Peyer's patch (tissue), 4 donors: Measurements from ENCODE around the gene TUBB4A. TPM values are rescaled to one million over a fixed set of nuclear protein-coding genes. Genes with fewer than 3 reads are reported as not detected.

Source experiments
- DNase-seq, 3 donors: peaks; one replicate each; pipeline ENCODE4 v3.0.0-alpha.2; 2017 to 2019
- H3K27ac ChIP-seq, 4 donors: fragments of 200-600 bp; sonication (generic); one replicate each; pipeline ENCODE4 v1.5.1; 2016 to 2019
- H3K27me3 ChIP-seq, 2 donors: fragments of 200-600 bp; sonication (generic); one replicate each; pipeline ENCODE4 v1.5.1; 2019
- H3K36me3 ChIP-seq, 3 donors: fragments of 200-600 bp; sonication (generic); one replicate each; pipeline ENCODE4 v1.5.1; 2016 to 2019
- H3K4me1 ChIP-seq, 4 donors: fragments of 200-600 bp; sonication (generic); one replicate each; pipeline ENCODE4 v1.5.1; 2016 to 2019
- H3K4me3 ChIP-seq, 4 donors: fragments of 200-600 bp; sonication (generic); 1 replicate in 3 of 4; 2 replicates in 1 of 4; pipeline ENCODE4 v1.5.1; 2016 to 2019; ENCODE audit warnings: mild to moderate bottlenecking in 1 of 4
- H3K9me3 ChIP-seq, 4 donors: fragments of 200-600 bp; sonication (generic); one replicate each; pipeline ENCODE4 v1.5.1; 2016 to 2019; ENCODE audit warnings: mild to moderate bottlenecking in 1 of 4
- CTCF ChIP-seq, 6 experiments: fragments of 450-650 bp in 4 of 6; fragments of 200-600 bp in 2 of 6; sonication (generic) in 1 of 6; IDR thresholded peaks; one replicate each; pipeline ENCODE4 v1.5.1; 2017 to 2019; ENCODE audit warnings: antibody characterized with exemption in 6 of 6, mild to moderate bottlenecking in 3 of 6, moderate library complexity in 1 of 6
- POLR2A ChIP-seq, 2 donors: fragments of 450-650 bp; IDR thresholded peaks; one replicate each; pipeline ENCODE4 v1.5.1; 2017; ENCODE audit warnings: antibody characterized with exemption in 2 of 2, mild to moderate bottlenecking in 2 of 2, moderate library complexity in 2 of 2
- total RNA-seq, 4 donors: library from RNA; depleted of rRNA; stranded (reverse); fragments of >200 nt; gene quantifications; one replicate each; pipeline ENCODE4 v1.1.0, GENCODE V29; 2016

Gene TUBB4A
- total RNA-seq, 4 donors from 2014 or later, result 0.54 to 1.6 TPM; not detected in 2

- peaks cover 0 to 11% (median 0%) of the 10 kb centered on the region in 3 donors for H3K36me3 ChIP-seq
- H3K9me3 ChIP-seq, result no peaks in the 10 kb centered on the region
- no peak for TF ChIP-seq CTCF (IDR thresholded peaks at IDR 0.05)
- no peak for TF ChIP-seq POLR2A (IDR thresholded peaks at IDR 0.05)
- no peak overlapping the region for H3K4me3 ChIP-seq
- H3K4me1 ChIP-seq, result peaks cover 0 to 18% (median 0%) of the 10 kb centered on the region in 4 donors
- H3K27ac ChIP-seq, result no peak overlapping the region
- DNase-seq, result no peak
- no peaks in the 10 kb centered on the region for H3K27me3 ChIP-seq
Observed at GRCh38 chr19:6472713-6473112, 29.4 kb downstream of the TUBB4A start.

GRCh38 chr19:6471076-6471475, 31.0 kb downstream of the TUBB4A start:
- no peak overlapping the region for H3K27ac ChIP-seq
- no peak overlapping the region for H3K4me3 ChIP-seq
- peaks cover 0 to 9% (median 0%) of the 10 kb centered on the region in 4 donors for H3K4me1 ChIP-seq
- H3K9me3 ChIP-seq, result no peaks in the 10 kb centered on the region
- peaks cover 0 to 21% (median 0%) of the 10 kb centered on the region in 3 donors for H3K36me3 ChIP-seq
- TF ChIP-seq POLR2A (IDR thresholded peaks at IDR 0.05), result no peak
- no peak for TF ChIP-seq CTCF (IDR thresholded peaks at IDR 0.05)
- no peaks in the 10 kb centered on the region for H3K27me3 ChIP-seq
- DNase-seq, result no peak

GRCh38 chr19:6470173-6470572, 31.9 kb downstream of the TUBB4A start:
- H3K27me3 ChIP-seq, result no peaks in the 10 kb centered on the region
- no peak overlapping the region for H3K4me3 ChIP-seq
- peaks cover 0 to 17% (median 0%) of the 10 kb centered on the region in 3 donors for H3K36me3 ChIP-seq
- no peaks in the 10 kb centered on the region for H3K9me3 ChIP-seq
- TF ChIP-seq CTCF (IDR thresholded peaks at IDR 0.05) (no peak), POLR2A (IDR thresholded peaks at IDR 0.05) (no peak)
- no peak overlapping the region for H3K27ac ChIP-seq
- no peak for DNase-seq
- peaks cover 0 to 1% (median 0%) of the 10 kb centered on the region in 4 donors for H3K4me1 ChIP-seq

GRCh38 chr19:6467384-6467783, 34.7 kb downstream of the TUBB4A start:
- no peaks in the 10 kb centered on the region for H3K9me3 ChIP-seq
- TF ChIP-seq CTCF (IDR thresholded peaks at IDR 0.05) (no peak), POLR2A (IDR thresholded peaks at IDR 0.05) (no peak)
- no peaks in the 10 kb centered on the region for H3K4me1 ChIP-seq
- H3K4me3 ChIP-seq, result no peak overlapping the region
- no peak for DNase-seq
- H3K27ac ChIP-seq, result no peak overlapping the region
- H3K36me3 ChIP-seq, result peaks cover 0 to 17% (median 0%) of the 10 kb centered on the region in 3 donors
- no peaks in the 10 kb centered on the region for H3K27me3 ChIP-seq

- no peak overlapping the region for H3K4me3 ChIP-seq
- peaks cover 0 to 17% (median 0%) of the 10 kb centered on the region in 3 donors for H3K36me3 ChIP-seq
- H3K27ac ChIP-seq, result no peak overlapping the region
- H3K4me1 ChIP-seq, result peaks cover 0 to 3% (median 0%) of the 10 kb centered on the region in 4 donors
- DNase-seq, result no peak
- H3K9me3 ChIP-seq, result no peaks in the 10 kb centered on the region
- H3K27me3 ChIP-seq, result no peaks in the 10 kb centered on the region
- TF ChIP-seq POLR2A (IDR thresholded peaks at IDR 0.05), result no peak
Observed at GRCh38 chr19:6466526-6467248, 35.4 kb downstream of the TUBB4A start.

- Histone ChIP-seq H3K27me3 (no peaks in the 10 kb centered on the region), H3K27ac (no peak overlapping the region), H3K4me1 (peaks cover 0 to 3% (median 0%) of the 10 kb centered on the region in 4 donors), H3K4me3 (peak overlapping the region in 2 of 4 donors; percentile 61 to 76), H3K36me3 (peaks cover 0 to 17% (median 0%) of the 10 kb centered on the region in 3 donors), H3K9me3 (no peaks in the 10 kb centered on the region)
- no peak for DNase-seq
- no peak for TF ChIP-seq CTCF (IDR thresholded peaks at IDR 0.05)
- TF ChIP-seq POLR2A (IDR thresholded peaks at IDR 0.05), result no peak
Observed at GRCh38 chr19:6465663-6466062, 36.4 kb downstream of the TUBB4A start.
